ENCODE data around the gene KRTAP12-1.
"Not testable (repeated sequence)": the region's sequence is repeated elsewhere in the genome, so short reads cannot be mapped to it uniquely, and the experiment has no call there.

The KRTAP12-1 gene

DNA sequence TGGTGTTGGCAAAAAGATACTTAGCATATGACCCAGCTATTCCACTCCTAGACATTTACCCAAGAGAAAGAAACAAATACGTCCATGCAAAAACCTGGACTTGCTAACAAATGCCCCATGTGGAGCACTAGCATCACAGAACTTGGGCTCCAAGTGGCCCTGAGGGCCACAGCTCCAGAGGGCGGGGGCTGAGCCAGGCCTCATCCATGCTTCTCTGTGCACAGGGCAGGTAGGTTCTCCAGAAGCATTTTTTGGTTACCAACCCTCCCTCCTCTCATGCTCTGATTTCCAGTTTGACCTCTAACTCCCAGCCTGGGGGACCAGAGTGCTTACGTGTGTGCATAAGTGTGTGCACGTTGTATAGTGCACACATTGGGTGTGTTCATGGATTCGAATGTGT lies 17.3 kb downstream of the KRTAP12-1 start:
- no peak for DNase-seq (ENCODE audit: low read depth)
- no peak overlapping the region for H3K4me3 ChIP-seq (ENCODE audit: low read depth, low read length)
- TF ChIP-seq, protein P1, sequence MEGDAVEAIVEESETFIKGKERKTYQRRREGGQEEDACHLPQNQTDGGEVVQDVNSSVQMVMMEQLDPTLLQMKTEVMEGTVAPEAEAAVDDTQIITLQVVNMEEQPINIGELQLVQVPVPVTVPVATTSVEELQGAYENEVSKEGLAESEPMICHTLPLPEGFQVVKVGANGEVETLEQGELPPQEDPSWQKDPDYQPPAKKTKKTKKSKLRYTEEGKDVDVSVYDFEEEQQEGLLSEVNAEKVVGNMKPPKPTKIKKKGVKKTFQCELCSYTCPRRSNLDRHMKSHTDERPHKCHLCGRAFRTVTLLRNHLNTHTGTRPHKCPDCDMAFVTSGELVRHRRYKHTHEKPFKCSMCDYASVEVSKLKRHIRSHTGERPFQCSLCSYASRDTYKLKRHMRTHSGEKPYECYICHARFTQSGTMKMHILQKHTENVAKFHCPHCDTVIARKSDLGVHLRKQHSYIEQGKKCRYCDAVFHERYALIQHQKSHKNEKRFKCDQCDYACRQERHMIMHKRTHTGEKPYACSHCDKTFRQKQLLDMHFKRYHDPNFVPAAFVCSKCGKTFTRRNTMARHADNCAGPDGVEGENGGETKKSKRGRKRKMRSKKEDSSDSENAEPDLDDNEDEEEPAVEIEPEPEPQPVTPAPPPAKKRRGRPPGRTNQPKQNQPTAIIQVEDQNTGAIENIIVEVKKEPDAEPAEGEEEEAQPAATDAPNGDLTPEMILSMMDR (IDR thresholded peaks at IDR 0.05; ENCODE audit: low read depth, low read length, missing control alignments): no peak

DNA sequence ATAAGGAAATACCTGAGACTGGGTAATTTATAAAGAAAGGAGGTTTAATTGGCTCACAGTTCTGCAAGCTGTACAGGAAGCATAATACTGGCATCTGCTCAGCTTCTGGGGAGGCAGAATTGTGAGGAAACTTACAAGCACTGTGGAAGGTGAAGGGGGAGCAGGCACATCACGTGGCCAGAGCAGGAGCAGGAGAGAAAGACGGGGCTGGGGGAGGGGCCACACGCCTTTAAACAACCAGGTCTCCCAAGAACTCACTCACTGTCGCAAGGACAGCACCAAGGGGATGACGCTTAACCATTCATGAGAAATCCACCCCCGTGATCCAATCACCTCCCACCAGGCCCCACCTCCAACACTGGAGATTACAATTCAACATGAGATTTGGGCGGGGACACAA lies 20.4 kb downstream of the KRTAP12-1 start:
- not testable (repeated sequence) for DNase-seq (ENCODE audit: low read depth)

DNA sequence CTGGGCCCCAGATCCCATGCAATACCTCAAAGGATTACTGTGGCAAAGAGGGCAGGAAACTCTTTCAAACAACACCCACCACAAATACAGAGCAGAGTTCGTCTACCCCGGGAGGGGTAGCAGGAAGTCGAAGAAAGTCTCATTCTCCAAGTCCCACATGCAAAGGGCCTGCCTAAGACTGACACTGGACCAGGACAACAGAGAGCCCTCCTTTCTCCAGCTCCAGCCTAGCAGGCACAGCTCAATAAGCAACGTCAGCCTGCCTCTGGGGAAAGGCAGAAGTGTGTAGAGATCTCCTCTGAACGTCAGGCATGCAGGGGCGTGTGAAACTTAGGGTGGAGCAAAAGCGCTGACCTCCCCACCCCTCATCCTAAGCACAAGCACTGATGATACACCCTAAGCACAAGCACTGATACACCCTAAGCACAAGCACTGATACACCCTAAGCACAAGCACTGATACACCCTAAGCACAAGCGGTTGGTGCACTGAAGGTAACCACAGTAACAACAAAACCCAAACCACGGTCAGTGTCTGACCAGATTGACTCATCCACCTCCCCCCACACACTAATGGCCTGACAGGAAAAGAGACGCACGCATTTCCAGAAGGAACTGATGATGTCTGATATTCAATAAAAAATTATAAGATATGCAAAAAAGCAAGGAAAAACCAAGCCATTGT lies 22.9 kb downstream of the KRTAP12-1 start:
- TF ChIP-seq, protein P1 (IDR thresholded peaks at IDR 0.05; ENCODE audit: low read depth, low read length, missing control alignments): no peak
- H3K4me3 ChIP-seq (ENCODE audit: low read depth, low read length): no peak overlapping the region
- no peak for DNase-seq (ENCODE audit: low read depth)

More for the DNA sequence above, 20.4 kb downstream of the KRTAP12-1 start:
- not testable (repeated sequence) for H3K4me3 ChIP-seq (ENCODE audit: low read depth, low read length)

DNA sequence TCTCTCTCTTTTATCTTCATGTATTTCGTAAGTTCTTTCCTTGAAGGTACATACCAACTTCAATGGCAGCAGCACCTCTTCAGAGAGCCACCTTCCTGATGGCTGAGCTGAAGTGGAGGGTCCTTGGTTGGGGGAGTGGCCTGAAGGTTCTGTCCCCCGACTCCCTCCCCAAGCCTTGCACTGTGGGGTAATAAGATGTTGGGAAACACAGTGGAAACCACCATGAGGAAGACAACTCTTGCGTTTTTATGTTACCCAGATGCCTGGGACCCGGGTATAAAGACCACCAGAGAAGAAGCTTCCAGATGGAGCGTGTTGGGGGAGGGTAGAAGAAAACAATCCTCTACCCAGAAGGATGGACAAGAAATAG lies 23.4 kb downstream of the KRTAP12-1 start:
- no peak overlapping the region for H3K4me3 ChIP-seq (ENCODE audit: low read depth, low read length)
- no peak for DNase-seq (ENCODE audit: low read depth)
- TF ChIP-seq, protein P1 (IDR thresholded peaks at IDR 0.05; ENCODE audit: low read depth, low read length, missing control alignments): no peak

DNA sequence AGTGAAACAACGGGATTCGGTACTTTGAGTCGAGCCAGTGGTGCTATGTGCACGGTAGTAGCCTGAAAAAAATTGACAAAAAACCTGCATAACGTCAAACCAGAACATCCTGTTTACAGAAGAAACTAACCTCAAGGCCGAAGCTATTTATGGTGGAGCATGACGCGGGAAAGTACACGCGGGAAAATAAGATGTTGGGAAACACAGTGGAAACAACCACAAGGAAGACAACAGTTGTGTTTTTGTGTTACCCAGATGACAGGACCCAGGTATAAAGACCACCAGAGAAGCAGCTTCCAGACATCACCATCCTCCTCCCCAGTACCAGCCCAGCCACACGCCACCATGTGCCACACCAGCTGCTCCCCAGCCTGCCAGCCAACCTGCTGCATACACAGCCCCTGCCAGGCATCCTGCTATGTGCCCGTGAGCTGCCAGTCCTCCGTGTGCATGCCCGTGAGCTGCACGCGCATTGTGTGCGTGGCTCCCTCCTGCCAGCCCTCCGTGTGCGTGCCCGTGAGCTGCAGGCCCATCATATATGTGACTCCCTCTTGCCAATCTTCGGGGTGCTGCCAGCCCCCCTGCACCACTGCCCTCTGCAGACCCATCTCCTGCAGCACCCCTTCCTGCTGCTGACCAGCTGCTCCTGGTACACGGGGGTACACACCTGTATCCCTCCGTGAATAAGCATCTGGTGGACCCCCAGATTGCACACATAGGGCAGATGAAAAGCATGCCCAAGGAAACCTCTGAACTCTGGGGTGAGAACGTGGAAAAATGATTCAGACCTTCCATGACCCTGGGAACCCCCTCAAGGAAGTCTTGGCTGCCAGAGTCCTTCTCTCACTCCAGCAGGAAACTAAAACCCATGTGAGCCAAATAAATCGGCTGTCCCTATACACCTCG lies 24.1 kb downstream of the KRTAP12-1 start, which contains the start of gene KRTAP12-3:
Gene KRTAP12-3, plus strand, starts transcription at position 298 of the 906 bp plus-strand sequence. Its CDS starts 48 bp downstream, at position 346.
- TF ChIP-seq, protein P1 (IDR thresholded peaks at IDR 0.05; ENCODE audit: low read depth, low read length, missing control alignments): no peak
- no peak for DNase-seq (ENCODE audit: low read depth)
- no peak within 1 kb of the TSS for H3K4me3 ChIP-seq (ENCODE audit: low read depth, low read length)

DNA sequence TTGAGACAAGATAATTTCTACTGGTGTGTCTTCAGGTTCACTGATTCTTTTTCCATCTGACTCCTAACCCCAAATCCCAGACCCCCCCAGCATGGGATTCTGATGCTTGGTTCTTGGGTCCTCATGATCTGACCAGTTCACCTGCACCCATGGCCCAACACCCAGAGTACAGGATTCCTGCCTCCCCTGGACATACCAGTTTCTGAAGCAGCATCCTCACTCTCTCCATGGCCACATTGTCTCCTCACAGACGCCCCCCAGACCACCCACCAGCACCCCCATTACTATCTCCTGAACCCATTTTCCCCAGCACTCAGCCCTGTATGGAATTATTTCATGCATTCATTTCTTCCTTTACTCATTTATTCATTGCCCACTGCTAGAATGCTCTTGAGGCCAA lies 25.1 kb downstream of the KRTAP12-1 start:
- no peak overlapping the region for H3K4me3 ChIP-seq (ENCODE audit: low read depth, low read length)
- DNase-seq (ENCODE audit: low read depth): no peak
- TF ChIP-seq, protein P1 (IDR thresholded peaks at IDR 0.05; ENCODE audit: low read depth, low read length, missing control alignments): no peak

DNA sequence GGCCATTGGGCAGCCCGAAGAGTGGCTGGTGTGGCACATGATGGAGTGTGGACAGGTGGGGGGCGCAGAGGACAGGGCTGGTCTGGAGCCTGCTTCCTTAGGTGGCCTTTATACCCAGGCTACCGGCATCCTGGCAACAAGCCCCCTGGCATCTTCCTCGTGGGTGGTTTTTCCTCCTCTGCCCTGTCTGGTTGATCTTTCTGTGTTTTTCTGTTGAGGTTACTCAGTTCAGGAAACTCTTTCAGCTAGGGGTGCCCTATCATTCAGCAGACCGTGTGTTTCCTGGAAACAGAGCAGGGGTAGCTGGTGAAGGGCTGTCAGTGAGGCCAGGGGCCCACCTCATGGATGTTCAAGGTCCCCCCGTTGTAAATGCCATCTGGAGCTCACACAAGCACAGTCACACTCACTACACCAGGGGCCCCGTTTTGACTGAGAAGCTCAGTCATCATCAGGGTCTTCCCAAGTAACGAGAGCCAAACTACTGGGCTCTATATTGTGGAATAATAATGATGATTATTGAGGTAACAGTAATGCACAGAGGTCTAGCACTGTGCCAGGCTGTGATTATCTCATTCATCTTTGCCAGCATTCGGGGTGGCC lies 27.3 kb downstream of the KRTAP12-1 start, which contains the start of gene KRTAP12-4:
Gene KRTAP12-4, minus strand, starts transcription at position 84 of the 600 bp plus-strand sequence. Its CDS starts 45 bp downstream, at position 39.
- TF ChIP-seq, protein P1 (IDR thresholded peaks at IDR 0.05; ENCODE audit: low read depth, low read length, missing control alignments): no peak

More for the DNA sequence above, 27.3 kb downstream of the KRTAP12-1 start, which contains the start of gene KRTAP12-4:
- no peak within 1 kb of the TSS for H3K4me3 ChIP-seq (ENCODE audit: low read depth, low read length)
- DNase-seq (ENCODE audit: low read depth): no peak
